HepG2 (cell line): Measurements from ENCODE around the gene NUFIP1. TPM values are rescaled to one million over a fixed set of nuclear protein-coding genes. Genes with fewer than 3 reads are reported as not detected.

Experiments
- ELF1 ChIP-seq: sonication (generic); formaldehyde crosslinking; IDR thresholded peaks from 2 replicates; pipeline ENCODE4 v1.4.0; 2020; ENCODE audit warnings: missing genetic modification reagents
- FOXC1 ChIP-seq: sonication (generic); formaldehyde crosslinking; IDR thresholded peaks from 2 replicates; pipeline ENCODE4 v1.8.0; 2022; ENCODE audit warnings: mild to moderate bottlenecking, missing genetic modification reagents, borderline replicate concordance
- FOXO1 ChIP-seq: sonication (generic); formaldehyde crosslinking; IDR thresholded peaks from 2 replicates; pipeline ENCODE4 v1.4.0; 2020; ENCODE audit warnings: missing genetic modification reagents
- JUNB ChIP-seq: sonication (generic); formaldehyde crosslinking; IDR thresholded peaks from 2 replicates; pipeline ENCODE4 v1.8.0; 2022; ENCODE audit warnings: missing genetic modification reagents, mild to moderate bottlenecking, borderline replicate concordance
- MAFF ChIP-seq: IDR thresholded peaks from 2 replicates; pipeline ENCODE4 v1.6.1; 2011; ENCODE audit warnings: low read depth, low read length, improper control_type of control experiment
- NCOA5 ChIP-seq: sonication (generic); formaldehyde crosslinking; IDR thresholded peaks from 2 replicates; pipeline ENCODE4 v1.4.0; 2020; ENCODE audit warnings: missing genetic modification reagents
- NR2C2 ChIP-seq: sonication (generic); formaldehyde crosslinking; IDR thresholded peaks from 2 replicates; pipeline ENCODE4 v1.4.0; 2020; ENCODE audit warnings: missing genetic modification reagents, mild to moderate bottlenecking, moderate library complexity, borderline replicate concordance
- PCBP2 ChIP-seq: fragments of 200-400 bp; formaldehyde crosslinking; optimal IDR thresholded peaks from 2 replicates; pipeline ENCODE3; 2018; ENCODE audit warnings: low read length, low read depth; ENCODE audit not compliant: poor library complexity, severe bottlenecking
- PHF20 ChIP-seq: sonication (generic); formaldehyde crosslinking; IDR thresholded peaks from 2 replicates; pipeline ENCODE4 v1.5.0; 2020; ENCODE audit warnings: mild to moderate bottlenecking, missing genetic modification reagents
- RBFOX2 ChIP-seq: fragments of 200-400 bp; formaldehyde crosslinking; IDR thresholded peaks from 2 replicates; pipeline ENCODE4 v1.6.1; 2017; ENCODE audit warnings: low read depth, mild to moderate bottlenecking, low read length
- RXRA ChIP-seq: sonication (generic); formaldehyde crosslinking; IDR thresholded peaks from 2 replicates; pipeline ENCODE4 v1.5.1; 2020; ENCODE audit warnings: missing genetic modification reagents
- SALL2 ChIP-seq: sonication (generic); formaldehyde crosslinking; IDR thresholded peaks from 2 replicates; pipeline ENCODE4 v1.8.1; 2023; ENCODE audit warnings: mild to moderate bottlenecking, missing genetic modification reagents, inconsistent platforms
- TEAD2 ChIP-seq: sonication (generic); formaldehyde crosslinking; IDR thresholded peaks from 2 replicates; pipeline ENCODE4 v1.9.0; 2021; ENCODE audit warnings: missing genetic modification reagents
- ZNF160 ChIP-seq: sonication (generic); formaldehyde crosslinking; IDR thresholded peaks from 2 replicates; pipeline ENCODE4 v1.8.0; 2022; ENCODE audit warnings: mild to moderate bottlenecking, inconsistent platforms, missing genetic modification reagents
- ZNF253 ChIP-seq: sonication (generic); formaldehyde crosslinking; IDR thresholded peaks from 2 replicates; pipeline ENCODE4 v1.8.0; 2022; ENCODE audit warnings: mild to moderate bottlenecking, missing genetic modification reagents, borderline replicate concordance
- ZNF441 ChIP-seq: sonication (generic); formaldehyde crosslinking; IDR thresholded peaks from 2 replicates; pipeline ENCODE4 v1.7.0; 2021; ENCODE audit warnings: missing genetic modification reagents, borderline replicate concordance
- ZNF513 ChIP-seq: sonication (generic); formaldehyde crosslinking; conservative IDR thresholded peaks from 2 replicates; pipeline ENCODE4 v1.5.0; 2020; ENCODE audit warnings: missing genetic modification reagents
- ZNF776 ChIP-seq: sonication (generic); formaldehyde crosslinking; IDR thresholded peaks from 2 replicates; pipeline ENCODE4 v1.4.0; 2020; ENCODE audit warnings: mild to moderate bottlenecking, missing genetic modification reagents
- ZNF800 ChIP-seq: sonication (generic); formaldehyde crosslinking; IDR thresholded peaks from 2 replicates; pipeline ENCODE4 v1.4.0; 2020; ENCODE audit warnings: missing genetic modification reagents
- ZSCAN31 ChIP-seq: sonication (generic); formaldehyde crosslinking; IDR thresholded peaks from 2 replicates; pipeline ENCODE4 v1.5.0; 2020; ENCODE audit warnings: low read depth, mild to moderate bottlenecking, missing genetic modification reagents
- polyA plus RNA-seq, 8 experiments: library from polyadenylated mRNA; depleted of rRNA in 3 of 8; stranded (reverse) in 7 of 8; unstranded in 1 of 8; fragments of >200 nt; fragmentation: Illumina TruSeq in 4 of 8; extraction: Trizol in 4 of 8; gene quantifications; 2 replicates each; pipeline versions ENCODE4 v1.2.1 to v1.2.3, GENCODE V29; 2011 to 2016; ENCODE audit warnings: low read depth in 4 of 8, missing spikeins in 1 of 8, mixed read lengths in 1 of 8; ENCODE audit not compliant: insufficient read depth in 1 of 8
- total RNA-seq, 5 experiments: library from RNA; depleted of rRNA; stranded (reverse); fragments of >200 nt; fragmentation: Illumina TruSeq; extraction: Trizol; gene quantifications; 2 replicates each; pipeline ENCODE4 v1.2.3, GENCODE V29; 2016; ENCODE audit warnings: low read depth in 1 of 5
- TF ChIP-seq, protein P1 (sequence below): sonication (generic); formaldehyde crosslinking; IDR thresholded peaks from 2 replicates; pipeline ENCODE4 v1.5.1; 2020; ENCODE audit warnings: mild to moderate bottlenecking, missing genetic modification reagents
- TF ChIP-seq, protein P2 (sequence below): sonication (generic); formaldehyde crosslinking; IDR thresholded peaks from 2 replicates; pipeline ENCODE4 v1.8.0; 2022; ENCODE audit warnings: missing genetic modification reagents, mild to moderate bottlenecking, borderline replicate concordance

The NUFIP1 gene
- total and polyA plus RNA-seq, 2 of the 13 experiments (the other 11 are each of a cell fraction or from before 2014, with no cell fraction given), result 1.9 to 10.3 TPM

DNA sequence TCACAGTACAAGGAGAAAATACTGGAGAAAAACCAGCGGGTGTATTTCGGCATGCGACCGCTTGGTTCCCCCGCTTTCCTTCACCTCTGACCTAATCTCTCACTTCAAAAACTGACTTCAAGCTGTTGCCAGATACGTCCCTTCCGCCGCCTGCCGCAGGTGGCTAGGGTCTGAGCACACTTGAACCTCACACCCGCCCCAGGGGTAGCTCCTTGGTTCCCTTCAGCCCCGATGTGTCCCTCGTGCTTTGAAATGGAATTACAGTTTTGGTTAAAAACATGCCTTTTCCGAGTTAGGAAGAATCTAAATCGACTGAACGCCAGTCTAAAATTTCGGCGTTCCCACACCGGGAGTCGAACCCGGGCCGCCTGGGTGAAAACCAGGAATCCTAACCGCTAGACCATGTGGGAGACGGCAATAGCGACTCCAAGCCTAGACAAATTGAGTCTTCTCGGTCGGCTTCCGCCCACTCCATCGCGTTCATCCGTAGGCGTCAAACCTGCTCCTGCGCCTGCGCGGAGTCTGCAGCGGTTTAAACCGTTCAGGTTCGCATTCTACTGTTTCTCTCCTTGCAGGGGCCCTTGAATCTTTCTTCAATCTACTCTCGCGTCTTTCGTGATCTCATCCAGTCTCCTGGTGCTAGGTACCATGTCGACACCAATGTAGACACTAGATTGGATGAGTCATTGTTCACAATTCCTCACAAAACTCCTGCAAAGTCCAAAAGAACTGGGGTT, 71.5 kb downstream of the NUFIP1 start (continued):
- TF ChIP-seq ZNF441 (CRISPR knock-in tag) (no peak; the same call in 1 of the 2 replicates), RBFOX2 (no peak), PHF20 (peak; percentile 62), NR2C2 (peak; percentile 27; the same call in 1 of the 2 replicates), SALL2 (CRISPR knock-in tag) (peak; percentile 75), RXRA (CRISPR knock-in tag) (peak; percentile 77), ZNF776 (peak; percentile 55; the same call in 1 of the 2 replicates), PCBP2 (no peak), ELF1 (peak; percentile 98), MAFF (no peak), FOXC1 (CRISPR knock-in tag) (peak; percentile 91; the same call in 1 of the 2 replicates), ZNF800 (CRISPR knock-in tag) (peak; percentile 63; the same call in 1 of the 2 replicates), FOXO1 (CRISPR knock-in tag) (peak; percentile 9; the same call in 1 of the 2 replicates), ZSCAN31 (CRISPR knock-in tag) (no peak), ZNF160 (CRISPR knock-in tag) (peak; percentile 71; the same call in 1 of the 2 replicates), ZNF513 (CRISPR knock-in tag) (no peak), NCOA5 (no peak), TEAD2 (CRISPR knock-in tag) (peak; percentile 30; the same call in 1 of the 2 replicates), JUNB (CRISPR knock-in tag) (no peak), ZNF253 (CRISPR knock-in tag) (no peak)
- TF ChIP-seq, protein P1, sequence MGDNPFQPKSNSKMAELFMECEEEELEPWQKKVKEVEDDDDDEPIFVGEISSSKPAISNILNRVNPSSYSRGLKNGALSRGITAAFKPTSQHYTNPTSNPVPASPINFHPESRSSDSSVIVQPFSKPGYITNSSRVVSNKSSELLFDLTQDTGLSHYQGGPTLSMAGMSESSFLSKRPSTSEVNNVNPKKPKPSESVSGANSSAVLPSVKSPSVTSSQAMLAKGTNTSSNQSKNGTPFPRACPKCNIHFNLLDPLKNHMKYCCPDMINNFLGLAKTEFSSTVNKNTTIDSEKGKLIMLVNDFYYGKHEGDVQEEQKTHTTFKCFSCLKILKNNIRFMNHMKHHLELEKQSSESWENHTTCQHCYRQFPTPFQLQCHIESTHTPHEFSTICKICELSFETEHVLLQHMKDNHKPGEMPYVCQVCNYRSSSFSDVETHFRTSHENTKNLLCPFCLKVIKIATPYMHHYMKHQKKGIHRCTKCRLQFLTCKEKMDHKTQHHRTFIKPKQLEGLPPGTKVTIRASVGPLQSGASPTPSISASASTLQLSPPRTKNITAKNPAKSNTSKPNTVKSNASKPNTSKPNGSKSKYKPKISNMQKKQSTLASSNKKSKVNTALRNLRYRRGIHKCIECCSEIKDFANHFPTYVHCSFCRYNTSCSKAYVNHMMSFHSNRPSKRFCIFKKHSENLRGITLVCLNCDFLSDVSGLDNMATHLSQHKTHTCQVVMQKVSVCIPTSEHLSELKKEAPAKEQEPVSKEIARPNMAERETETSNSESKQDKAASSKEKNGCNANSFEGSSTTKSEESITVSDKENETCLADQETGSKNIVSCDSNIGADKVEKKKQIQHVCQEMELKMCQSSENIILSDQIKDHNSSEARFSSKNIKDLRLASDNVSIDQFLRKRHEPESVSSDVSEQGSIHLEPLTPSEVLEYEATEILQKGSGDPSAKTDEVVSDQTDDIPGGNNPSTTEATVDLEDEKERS, result no peak; the same call in 1 of the 2 replicates
- TF ChIP-seq, protein P2, sequence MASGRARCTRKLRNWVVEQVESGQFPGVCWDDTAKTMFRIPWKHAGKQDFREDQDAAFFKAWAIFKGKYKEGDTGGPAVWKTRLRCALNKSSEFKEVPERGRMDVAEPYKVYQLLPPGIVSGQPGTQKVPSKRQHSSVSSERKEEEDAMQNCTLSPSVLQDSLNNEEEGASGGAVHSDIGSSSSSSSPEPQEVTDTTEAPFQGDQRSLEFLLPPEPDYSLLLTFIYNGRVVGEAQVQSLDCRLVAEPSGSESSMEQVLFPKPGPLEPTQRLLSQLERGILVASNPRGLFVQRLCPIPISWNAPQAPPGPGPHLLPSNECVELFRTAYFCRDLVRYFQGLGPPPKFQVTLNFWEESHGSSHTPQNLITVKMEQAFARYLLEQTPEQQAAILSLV, result 0 out of 2 replicates have a peak, but pooled peaks have one; percentile 50
